H9 (cell line): ENCODE data around the gene SYS1. TPM values are rescaled to one million over a fixed set of nuclear protein-coding genes. Genes with fewer than 3 reads are reported as not detected.
A peak's percentile ranks its signal among the peaks of the same experiment; 100 is the strongest.

Source experiments
- DNase-seq: peaks from one replicate; pipeline ENCODE4 v3.0.0-alpha.2; 2017
- H2AFZ ChIP-seq: one replicate; pipeline ENCODE4 v1.6.1; 2013; ENCODE audit warnings: mild to moderate bottlenecking, low read length, control low read depth, moderate library complexity
- H2AK5ac ChIP-seq: 2 replicates; pipeline ENCODE4 v1.6.1; 2013; ENCODE audit warnings: low read length, control low read depth, mixed read lengths; ENCODE audit not compliant: insufficient read length
- H2BK120ac ChIP-seq: one replicate; pipeline ENCODE4 v1.6.1; 2013; ENCODE audit warnings: low read depth, mild to moderate bottlenecking, low read length, control low read depth, inconsistent platforms; ENCODE audit not compliant: poor library complexity, severe bottlenecking
- H2BK12ac ChIP-seq: 2 replicates; pipeline ENCODE4 v1.6.1; 2013; ENCODE audit warnings: low read length, control low read depth, mixed read lengths, low read depth; ENCODE audit not compliant: insufficient read length
- H2BK15ac ChIP-seq: 2 replicates; pipeline ENCODE4 v1.6.1; 2013; ENCODE audit warnings: low read depth, low read length, control low read depth
- H2BK20ac ChIP-seq: one replicate; pipeline ENCODE4 v1.6.1; 2013; ENCODE audit warnings: low read depth, mild to moderate bottlenecking, low read length, control low read depth, inconsistent platforms; ENCODE audit not compliant: poor library complexity, severe bottlenecking
- H2BK5ac ChIP-seq: 2 replicates; pipeline ENCODE4 v1.6.1; 2013; ENCODE audit warnings: low read length, control low read depth, mixed read lengths; ENCODE audit not compliant: insufficient read length
- H3K14ac ChIP-seq: 2 replicates; pipeline ENCODE4 v1.6.1; 2013; ENCODE audit warnings: low read length, control low read depth; ENCODE audit not compliant: insufficient read depth
- H3K18ac ChIP-seq: 2 replicates; pipeline ENCODE4 v1.6.1; 2013; ENCODE audit warnings: low read depth, mild to moderate bottlenecking, mixed read lengths, low read length, control low read depth; ENCODE audit not compliant: insufficient read length
- H3K23ac ChIP-seq: 2 replicates; pipeline ENCODE4 v1.6.1; 2013; ENCODE audit warnings: low read length, control low read depth, mixed read lengths, low read depth; ENCODE audit not compliant: insufficient read length
- H3K23me2 ChIP-seq: 2 replicates; pipeline ENCODE4 v1.6.1; 2013; ENCODE audit warnings: low read depth, mild to moderate bottlenecking, mixed read lengths, low read length, control low read depth; ENCODE audit not compliant: insufficient read length, poor library complexity, severe bottlenecking
- H3K27ac ChIP-seq: 2 replicates; pipeline ENCODE4 v1.5.1; 2013; ENCODE audit warnings: low read length, control low read depth, mixed read lengths, low read depth; ENCODE audit not compliant: insufficient read length
- H3K27me3 ChIP-seq: 2 replicates; pipeline ENCODE4 v1.6.1; 2013; ENCODE audit warnings: low read length, control low read depth, inconsistent platforms; ENCODE audit not compliant: insufficient read depth
- H3K4ac ChIP-seq: 2 replicates; pipeline ENCODE4 v1.6.1; 2013; ENCODE audit warnings: low read depth, mild to moderate bottlenecking, control low read depth, inconsistent platforms, low read length, moderate library complexity
- H3K4me1 ChIP-seq: 2 replicates; pipeline ENCODE4 v1.6.1; 2013; ENCODE audit warnings: low read length, control low read depth, inconsistent platforms; ENCODE audit not compliant: insufficient read depth
- H3K4me2 ChIP-seq: 2 replicates; pipeline ENCODE4 v1.6.1; 2013; ENCODE audit warnings: low read length, control low read depth, mixed read lengths; ENCODE audit not compliant: insufficient read length, insufficient read depth
- H3K56ac ChIP-seq: 2 replicates; pipeline ENCODE4 v1.6.1; 2013; ENCODE audit warnings: low read depth, mild to moderate bottlenecking, mixed read lengths, low read length, control low read depth; ENCODE audit not compliant: insufficient read length
- H3K79me1 ChIP-seq: 2 replicates; pipeline ENCODE4 v1.6.1; 2013; ENCODE audit warnings: low read depth, mild to moderate bottlenecking, moderate library complexity, low read length, control low read depth, inconsistent platforms; ENCODE audit not compliant: insufficient read depth, poor library complexity, severe bottlenecking
- H3K79me2 ChIP-seq: 2 replicates; pipeline ENCODE4 v1.6.1; 2013; ENCODE audit warnings: low read length, control low read depth, inconsistent platforms; ENCODE audit not compliant: insufficient read depth
- H3K9ac ChIP-seq: 2 replicates; pipeline ENCODE4 v1.6.1; 2013; ENCODE audit warnings: low read length, control low read depth, mixed read lengths; ENCODE audit not compliant: insufficient read length; ENCODE audit errors: extremely low read depth
- H3K9me3 ChIP-seq: one replicate; pipeline ENCODE4 v1.6.1; 2013; ENCODE audit warnings: low read depth, low read length, inconsistent platforms; ENCODE audit not compliant: control insufficient read depth
- H3T11ph ChIP-seq: one replicate; pipeline ENCODE4 v1.6.1; 2013; ENCODE audit warnings: mild to moderate bottlenecking, low read length, control low read depth, inconsistent platforms
- H4K20me1 ChIP-seq: one replicate; pipeline ENCODE4 v1.6.1; 2013; ENCODE audit not compliant: control insufficient read depth, insufficient read length, insufficient read depth
- H4K5ac ChIP-seq: 2 replicates; pipeline ENCODE4 v1.6.1; 2013; ENCODE audit warnings: low read depth, mild to moderate bottlenecking, mixed read lengths, low read length, control low read depth; ENCODE audit not compliant: insufficient read length
- H4K8ac ChIP-seq: replicated peaks from 2 replicates; pipeline ENCODE4 v1.6.1; 2013; ENCODE audit warnings: low read length, control low read depth, mixed read lengths, low read depth; ENCODE audit not compliant: insufficient read length
- H4K91ac ChIP-seq: 2 replicates; pipeline ENCODE4 v1.6.1; 2013; ENCODE audit warnings: low read depth, mild to moderate bottlenecking, moderate library complexity, mixed read lengths, low read length, control low read depth; ENCODE audit not compliant: insufficient read length
- H3K27ac Mint-ChIP-seq, 3 experiments: 2 replicates in 2 of 3; 3 replicates in 1 of 3; pipeline ENCODE4 v1.8.0; 2020 to 2021; ENCODE audit warnings: mixed read lengths in 3 of 3, mild to moderate bottlenecking in 1 of 3, moderate library complexity in 1 of 3
- H3K27me3 Mint-ChIP-seq: 2 replicates; pipeline ENCODE4 v1.8.0; 2021; ENCODE audit warnings: low read depth, mild to moderate bottlenecking, moderate library complexity, mixed read lengths
- H3K36me3 Mint-ChIP-seq, 3 experiments: 2 replicates in 2 of 3; 3 replicates in 1 of 3; pipeline ENCODE4 v1.8.0; 2020 to 2021; ENCODE audit warnings: low read depth in 3 of 3, mixed read lengths in 3 of 3; ENCODE audit not compliant: insufficient read depth in 1 of 3
- H3K4me1 Mint-ChIP-seq, 2 experiments: 2 replicates each; pipeline ENCODE4 v1.8.0; 2020; ENCODE audit warnings: mixed read lengths in 2 of 2
- H3K4me3 Mint-ChIP-seq, 2 experiments: 2 replicates in 1 of 2; 3 replicates in 1 of 2; pipeline ENCODE4 v1.8.0; 2020 to 2021; ENCODE audit warnings: mild to moderate bottlenecking in 2 of 2, mixed read lengths in 2 of 2, moderate library complexity in 1 of 2
- H3K9me3 Mint-ChIP-seq, 2 experiments: 2 replicates in 1 of 2; 3 replicates in 1 of 2; pipeline ENCODE4 v1.8.0; 2020; ENCODE audit warnings: mild to moderate bottlenecking in 2 of 2, mixed read lengths in 2 of 2, moderate library complexity in 1 of 2
- CTCF ChIP-seq: fragments of 200-600 bp; sonication (generic); conservative IDR thresholded peaks from 3 replicates; pipeline ENCODE4 v1.8.0; 2021; ENCODE audit warnings: antibody characterized with exemption, mild to moderate bottlenecking
- WGBS: extraction: QIAGEN DNeasy Blood & Tissue Kit; methylation state at CpG from one replicate; pipeline ENCODE4 v1.1.7; 2013; ENCODE audit warnings: missing lambda C conversion rate, low lambda C conversion rate, mixed read lengths; ENCODE audit not compliant: insufficient read length; ENCODE audit errors: extremely low coverage; 5-methylcytosine and 5-hydroxymethylcytosine counted together
- total RNA-seq: library from RNA; stranded (reverse); gene quantifications from 2 replicates; pipeline ENCODE4 v1.2.1, GENCODE V29; 2021

The SYS1 gene
- total RNA-seq, 1 experiment from 2014 or later, result 21.0 TPM

- Mint-ChIP-seq H3K36me3 (peaks cover 5 to 14% (median 12%) of the 10 kb centered on the region in 3 experiments; a peak in 6 of 7 replicates), H3K27me3 (peaks cover 4% of the 10 kb centered on the region; the same call in 1 of the 2 replicates), H3K4me3 (no peak overlapping the region), H3K4me1 (peaks cover 7 to 8% of the 10 kb centered on the region in 2 experiments; a peak in 2 of 4 replicates), H3K9me3 (no peaks in the 10 kb centered on the region), H3K27ac (no peak overlapping the region)
- Histone ChIP-seq H4K5ac (no peak overlapping the region), H3K23me2 (no peaks in the 10 kb centered on the region), H3K4me2 (no peak overlapping the region), H3K9me3 (no peaks in the 10 kb centered on the region), H2BK20ac (no peak overlapping the region), H4K8ac (no peak overlapping the region), H2BK5ac (no peak overlapping the region), H3K18ac (no peak overlapping the region), H2AK5ac (no peak overlapping the region), H3K4ac (no peak overlapping the region), H3K27me3 (no peaks in the 10 kb centered on the region), H3T11ph (no peak overlapping the region), H2BK12ac (no peak overlapping the region), H3K79me2 (no peaks in the 10 kb centered on the region), H2BK120ac (no peak overlapping the region), H4K20me1 (no peaks in the 10 kb centered on the region), H3K14ac (no peak overlapping the region), H2AFZ (no peak overlapping the region), H3K23ac (no peak overlapping the region), H4K91ac (no peak overlapping the region), H2BK15ac (no peak overlapping the region), H3K4me1 (no peaks in the 10 kb centered on the region), H3K79me1 (no peaks in the 10 kb centered on the region), H3K27ac (no peak overlapping the region), H3K56ac (no peak overlapping the region), H3K9ac (no peak overlapping the region)
- peak; percentile 52; the same call in 2 of the 3 replicates for TF ChIP-seq CTCF
- WGBS, result no CpG with 5 or more reads among the region's 7 CpGs
- DNase-seq, result no peak
Measured at GRCh38 chr20:45322952-45323383, 40.0 kb upstream of the SYS1 start.
